ENCODE data around the gene C17orf107. TPM values are rescaled to one million over a fixed set of nuclear protein-coding genes. Genes with fewer than 3 reads are reported as not detected.

The C17orf107 gene
- total and polyA plus RNA-seq, 2 of the 13 experiments (the other 11 are each of a cell fraction or from before 2014, with no cell fraction given): 0.20 to 0.59 TPM

DNA sequence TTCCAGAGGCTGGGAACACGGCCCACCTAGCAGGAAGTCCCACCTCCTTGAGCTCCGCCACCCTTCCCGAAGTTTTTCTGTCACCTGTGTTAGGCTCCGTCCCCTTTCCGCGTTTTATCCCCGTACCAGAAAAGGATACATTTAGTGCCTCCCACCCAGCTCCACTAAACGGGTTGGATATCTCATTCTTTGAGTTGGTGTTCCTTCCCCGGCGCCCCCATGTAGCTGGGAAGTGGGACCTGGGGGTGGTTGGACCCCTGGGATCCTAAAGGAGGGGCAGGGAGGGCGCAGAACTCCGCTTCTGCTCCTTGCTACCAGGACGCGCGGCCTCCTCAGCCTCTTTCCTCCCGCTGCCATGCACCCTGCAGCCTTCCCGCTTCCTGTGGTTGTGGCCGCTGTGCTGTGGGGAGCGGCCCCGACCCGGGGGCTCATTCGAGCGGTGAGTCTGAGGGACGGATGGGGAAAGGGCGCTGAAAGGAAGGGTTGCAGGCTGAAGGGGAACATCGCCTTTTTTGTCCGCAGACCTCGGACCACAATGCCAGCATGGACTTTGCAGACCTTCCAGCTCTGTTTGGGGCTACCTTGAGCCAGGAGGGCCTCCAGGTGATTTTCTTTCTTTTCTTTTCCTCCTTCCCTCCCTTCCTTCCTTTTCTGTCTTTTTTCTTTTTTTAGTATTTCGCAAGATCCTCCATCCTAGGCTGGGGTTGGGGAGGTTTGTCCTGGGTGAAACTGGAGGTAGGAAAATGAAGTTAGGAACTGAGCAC lies 41.4 kb downstream of the C17orf107 start (continued):
- TF ChIP-seq TCF12 (IDR thresholded peaks at IDR 0.05): no peak
- no peak; the same call in 1 of the 2 replicates for TF ChIP-seq TCF12 (CRISPR knock-in tag; IDR thresholded peaks at IDR 0.05)
- TF ChIP-seq JUND (CRISPR knock-in tag; IDR thresholded peaks at IDR 0.05): 0 out of 2 replicates have a peak, but pooled peaks have one; percentile 28
- TF ChIP-seq NR1H2 (CRISPR knock-in tag; IDR thresholded peaks at IDR 0.05; ENCODE audit: borderline replicate concordance, low read depth): 0 out of 2 replicates have a peak, but pooled peaks have one; percentile 28
- 0 out of 2 replicates have a peak, but pooled peaks have one; percentile 40 for TF ChIP-seq KMT2B (CRISPR knock-in tag; IDR thresholded peaks at IDR 0.05)
- TF ChIP-seq ZNF644 (CRISPR knock-in tag; IDR thresholded peaks at IDR 0.05; ENCODE audit: low read depth): no peak
- TF ChIP-seq, protein P1, sequence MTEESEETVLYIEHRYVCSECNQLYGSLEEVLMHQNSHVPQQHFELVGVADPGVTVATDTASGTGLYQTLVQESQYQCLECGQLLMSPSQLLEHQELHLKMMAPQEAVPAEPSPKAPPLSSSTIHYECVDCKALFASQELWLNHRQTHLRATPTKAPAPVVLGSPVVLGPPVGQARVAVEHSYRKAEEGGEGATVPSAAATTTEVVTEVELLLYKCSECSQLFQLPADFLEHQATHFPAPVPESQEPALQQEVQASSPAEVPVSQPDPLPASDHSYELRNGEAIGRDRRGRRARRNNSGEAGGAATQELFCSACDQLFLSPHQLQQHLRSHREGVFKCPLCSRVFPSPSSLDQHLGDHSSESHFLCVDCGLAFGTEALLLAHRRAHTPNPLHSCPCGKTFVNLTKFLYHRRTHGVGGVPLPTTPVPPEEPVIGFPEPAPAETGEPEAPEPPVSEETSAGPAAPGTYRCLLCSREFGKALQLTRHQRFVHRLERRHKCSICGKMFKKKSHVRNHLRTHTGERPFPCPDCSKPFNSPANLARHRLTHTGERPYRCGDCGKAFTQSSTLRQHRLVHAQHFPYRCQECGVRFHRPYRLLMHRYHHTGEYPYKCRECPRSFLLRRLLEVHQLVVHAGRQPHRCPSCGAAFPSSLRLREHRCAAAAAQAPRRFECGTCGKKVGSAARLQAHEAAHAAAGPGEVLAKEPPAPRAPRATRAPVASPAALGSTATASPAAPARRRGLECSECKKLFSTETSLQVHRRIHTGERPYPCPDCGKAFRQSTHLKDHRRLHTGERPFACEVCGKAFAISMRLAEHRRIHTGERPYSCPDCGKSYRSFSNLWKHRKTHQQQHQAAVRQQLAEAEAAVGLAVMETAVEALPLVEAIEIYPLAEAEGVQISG (CRISPR knock-in tag; IDR thresholded peaks at IDR 0.05): peak; percentile 28; the same call in 1 of the 2 replicates
- peak; percentile 32; the same call in 1 of the 2 replicates for TF ChIP-seq HNF1B (CRISPR knock-in tag; IDR thresholded peaks at IDR 0.05)
- TF ChIP-seq ZNF274 (CRISPR knock-in tag; IDR thresholded peaks at IDR 0.05): peak; percentile 67; the same call in 1 of the 2 replicates
- TF ChIP-seq MEIS1 (CRISPR knock-in tag; IDR thresholded peaks at IDR 0.05; ENCODE audit: borderline replicate concordance): 0 out of 2 replicates have a peak, but pooled peaks have one; percentile 30
- TF ChIP-seq ZSCAN21 (CRISPR knock-in tag; IDR thresholded peaks at IDR 0.05; ENCODE audit: borderline replicate concordance): 0 out of 2 replicates have a peak, but pooled peaks have one; percentile 9
- 0 out of 2 replicates have a peak, but pooled peaks have one; percentile 10 for TF ChIP-seq TOPORS (CRISPR knock-in tag; IDR thresholded peaks at IDR 0.05)
- TF ChIP-seq MTF1 (CRISPR knock-in tag; IDR thresholded peaks at IDR 0.05): no peak
- peak; percentile 84 for TF ChIP-seq KDM5A (IDR thresholded peaks at IDR 0.05; ENCODE audit: borderline replicate concordance, low read length)
- 0 out of 2 replicates have a peak, but pooled peaks have one; percentile 13 for TF ChIP-seq PHF8 (CRISPR knock-in tag; IDR thresholded peaks at IDR 0.05)
- TF ChIP-seq BCL3 (CRISPR knock-in tag; IDR thresholded peaks at IDR 0.05): 0 out of 2 replicates have a peak, but pooled peaks have one; percentile 34
- TF ChIP-seq, protein P2, sequence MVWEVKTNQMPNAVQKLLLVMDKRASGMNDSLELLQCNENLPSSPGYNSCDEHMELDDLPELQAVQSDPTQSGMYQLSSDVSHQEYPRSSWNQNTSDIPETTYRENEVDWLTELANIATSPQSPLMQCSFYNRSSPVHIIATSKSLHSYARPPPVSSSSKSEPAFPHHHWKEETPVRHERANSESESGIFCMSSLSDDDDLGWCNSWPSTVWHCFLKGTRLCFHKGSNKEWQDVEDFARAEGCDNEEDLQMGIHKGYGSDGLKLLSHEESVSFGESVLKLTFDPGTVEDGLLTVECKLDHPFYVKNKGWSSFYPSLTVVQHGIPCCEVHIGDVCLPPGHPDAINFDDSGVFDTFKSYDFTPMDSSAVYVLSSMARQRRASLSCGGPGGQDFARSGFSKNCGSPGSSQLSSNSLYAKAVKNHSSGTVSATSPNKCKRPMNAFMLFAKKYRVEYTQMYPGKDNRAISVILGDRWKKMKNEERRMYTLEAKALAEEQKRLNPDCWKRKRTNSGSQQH (CRISPR knock-in tag; IDR thresholded peaks at IDR 0.05; ENCODE audit: low read depth): 0 out of 2 replicates have a peak, but pooled peaks have one; percentile 36
- no peak for TF ChIP-seq CREB1 (IDR thresholded peaks at IDR 0.05)
- TF ChIP-seq CREB1 (CRISPR knock-in tag; IDR thresholded peaks at IDR 0.05): no peak
- no peak for TF ChIP-seq ZNF891 (CRISPR knock-in tag; IDR thresholded peaks at IDR 0.05)

Measured in HepG2 (cell line).